Panc1 (cell line): ENCODE data around the gene ZDHHC11. TPM values are rescaled to one million over a fixed set of nuclear protein-coding genes. Genes with fewer than 3 reads are reported as not detected.

Experiments
- ATAC-seq: fragments of 200-7000 bp; cut with Tn5 transposase; 2 replicates; pipeline ENCODE4 v1.9.1; 2020; ENCODE audit warnings: mild to moderate bottlenecking, moderate library complexity
- BruUV-seq: library from RNA; stranded (reverse); fragments of 400-500 nt; replicated peaks from 2 replicates; lab custom pipeline; 2021; lab: Mats Ljungman, UMichigan
- CTCF ChIA-PET: fragments of 300-600 bp; sonication (Branson Sonifier 250); formaldehyde crosslinking; loops from one replicate; lab custom pipeline; 2022; ENCODE audit warnings: antibody characterized with exemption; lab: Charles Lee
- POLR2A ChIA-PET: fragments of 300-600 bp; sonication (Branson Sonifier 250); formaldehyde crosslinking; loops from one replicate; lab custom pipeline; 2022; ENCODE audit warnings: antibody characterized with exemption; lab: Charles Lee
- DNase-seq: peaks from one replicate; pipeline ENCODE4 v3.0.0-alpha.2; 2010; ENCODE audit warnings: low read depth, low spot score
- H3K27ac ChIP-seq: 2 replicates; pipeline ENCODE4 v1.5.1; 2011; ENCODE audit warnings: mild to moderate bottlenecking, low read length, inconsistent platforms
- H3K27me3 ChIP-seq: fragments of 200-500 bp; sonication (Bioruptor generic); 2 replicates; pipeline ENCODE4 v1.6.0; 2014; ENCODE audit warnings: low read length, inconsistent platforms; ENCODE audit not compliant: control insufficient read depth, insufficient read depth
- H3K36me3 ChIP-seq: fragments of 200-500 bp; sonication (Bioruptor generic); 2 replicates; pipeline ENCODE4 v1.5.1; 2014; ENCODE audit warnings: inconsistent platforms, mild to moderate bottlenecking, low read length, moderate library complexity; ENCODE audit not compliant: control insufficient read depth, insufficient read depth
- H3K4me1 ChIP-seq: 2 replicates; pipeline ENCODE4 v1.5.1; 2011; ENCODE audit warnings: inconsistent platforms, mild to moderate bottlenecking, low read length, moderate library complexity; ENCODE audit not compliant: control insufficient read depth, insufficient read depth
- H3K4me3 ChIP-seq, 2 experiments: 2 replicates each; pipeline ENCODE4 v1.5.1; 2011 to 2012; ENCODE audit warnings: low read depth in 2 of 2, low read length in 2 of 2, mild to moderate bottlenecking in 2 of 2, inconsistent platforms in 1 of 2, moderate library complexity in 1 of 2
- H3K9me3 ChIP-seq: fragments of 200-500 bp; sonication (Bioruptor generic); 2 replicates; pipeline ENCODE4 v1.5.1; 2014; ENCODE audit warnings: low read depth, mild to moderate bottlenecking, inconsistent platforms, low read length, moderate library complexity; ENCODE audit not compliant: control insufficient read depth, insufficient read depth
- CTCF ChIP-seq: fragments of 450-650 bp; IDR thresholded peaks from 2 replicates; pipeline ENCODE4 v1.5.1; 2017; ENCODE audit warnings: mild to moderate bottlenecking
- POLR2AphosphoS5 ChIP-seq: IDR thresholded peaks from 2 replicates; pipeline ENCODE4 v1.6.1; 2012; ENCODE audit warnings: mild to moderate bottlenecking, low read depth, low read length, moderate library complexity
- REST ChIP-seq, 2 experiments: IDR thresholded peaks; 2 replicates each; pipeline ENCODE4 v1.6.1; 2011 to 2012; ENCODE audit warnings: low read depth in 2 of 2, control low read depth in 1 of 2, low read length in 1 of 2, mild to moderate bottlenecking in 1 of 2, moderate library complexity in 1 of 2; ENCODE audit not compliant: insufficient read depth in 1 of 2
- SIN3A ChIP-seq: IDR thresholded peaks from 2 replicates; pipeline ENCODE4 v1.6.1; 2012; ENCODE audit warnings: low read depth, mild to moderate bottlenecking, low read length, moderate library complexity, borderline replicate concordance; ENCODE audit not compliant: insufficient read depth
- TCF7L2 ChIP-seq: IDR thresholded peaks from 2 replicates; pipeline ENCODE4 v1.6.1; 2011; ENCODE audit warnings: mild to moderate bottlenecking, low read depth, low read length, inconsistent platforms
- in situ Hi-C: cut with HindIII; loops from 2 replicates; pipeline ENCODE4 v1.10.0; 2016; ENCODE audit warnings: low sequenced_read_pairs, low pct_unique_long_range_greater_than_20kb
- intact Hi-C: fragments of 100-400 bp; cut with micrococcal nuclease; formaldehyde crosslinking; loops from one replicate; pipeline ENCODE4 v1.10.0; 2022; ENCODE audit not compliant: unreplicated experiment
- total RNA-seq: library from RNA; stranded (reverse); gene quantifications from one replicate; pipeline ENCODE4 v1.2.1, GENCODE V29; 2021; ENCODE audit not compliant: unreplicated experiment

The ZDHHC11 gene
- total RNA-seq, 1 experiment from 2014 or later: 3.0 TPM

GRCh38 chr5:883475-884181 is 32.8 kb upstream of the ZDHHC11 start:
- Histone ChIP-seq H3K4me1 (no peaks in the 10 kb centered on the region), H3K9me3 (no peaks in the 10 kb centered on the region), H3K27ac (no peak overlapping the region), H3K27me3 (no peaks in the 10 kb centered on the region), H3K4me3 (no peak overlapping the region), H3K36me3 (peaks cover 14% of the 10 kb centered on the region)
- DNase-seq: no peak
- ChIA-PET CTCF (no interaction called here), POLR2A (no interaction called here)
- TF ChIP-seq SIN3A: no peak
- TF ChIP-seq TCF7L2: no peak
- no peak for TF ChIP-seq POLR2AphosphoS5
- no peak for TF ChIP-seq REST (IDR thresholded peaks at IDR 0.05; ENCODE audit: insufficient read depth in 1 of 2, low read depth in 2 of 2, low read length in 1 of 2)
- TF ChIP-seq CTCF: no peak
- in situ Hi-C loops (no loop called here), intact Hi-C loops (no loop called here)
- ATAC-seq: no peak
- no TSS peak for BruUV-seq

GRCh38 chr5:882253-883183 is 31.7 kb upstream of the ZDHHC11 start:
- Histone ChIP-seq H3K27me3 (no peaks in the 10 kb centered on the region), H3K9me3 (no peaks in the 10 kb centered on the region), H3K36me3 (peaks cover 11% of the 10 kb centered on the region), H3K27ac (no peak overlapping the region), H3K4me1 (no peaks in the 10 kb centered on the region), H3K4me3 (no peak overlapping the region)
- no TSS peak for BruUV-seq
- no peak for DNase-seq
- POLR2A ChIA-PET: no interaction called here
- intact Hi-C loops (no loop called here), in situ Hi-C loops (no loop called here)
- CTCF ChIA-PET: no interaction called here
- no peak for TF ChIP-seq POLR2AphosphoS5
- no peak for TF ChIP-seq CTCF
- no peak for TF ChIP-seq SIN3A
- no peak for TF ChIP-seq REST (IDR thresholded peaks at IDR 0.05; ENCODE audit: insufficient read depth in 1 of 2, low read depth in 2 of 2, low read length in 1 of 2)
- no peak for TF ChIP-seq TCF7L2
- no peak for ATAC-seq
